Measurements from ENCODE around the gene TTC38.

Gene TTC38

GRCh38 chr22:46337870-46338269 lies 70.1 kb downstream of the TTC38 start:
- Histone ChIP-seq H3K4me3 (ENCODE audit: low read length) (no peak overlapping the region), H3K27me3 (ENCODE audit: low read depth, low read length) (no peaks in the 10 kb centered on the region), H3K9me3 (ENCODE audit: insufficient read depth, low read length) (no peaks in the 10 kb centered on the region), H2AFZ (ENCODE audit: low read depth, low read length) (no peak overlapping the region), H3K4me1 (ENCODE audit: low read length) (peaks cover 7% of the 10 kb centered on the region), H3K4me2 (ENCODE audit: low read length) (no peak overlapping the region), H3K9ac (ENCODE audit: low read length) (no peak overlapping the region), H3K27ac (ENCODE audit: low read length) (no peak overlapping the region), H3K36me3 (replicated peaks; ENCODE audit: low read depth, low read length) (peaks cover 38% of the 10 kb centered on the region), H3K79me2 (ENCODE audit: low read length) (peaks cover 47% of the 10 kb centered on the region), H4K20me1 (ENCODE audit: insufficient read depth, low read length) (0 out of 2 replicates have a peak, but pooled peaks cover 4% of the 10 kb centered on the region)
- TF ChIP-seq, protein P1, sequence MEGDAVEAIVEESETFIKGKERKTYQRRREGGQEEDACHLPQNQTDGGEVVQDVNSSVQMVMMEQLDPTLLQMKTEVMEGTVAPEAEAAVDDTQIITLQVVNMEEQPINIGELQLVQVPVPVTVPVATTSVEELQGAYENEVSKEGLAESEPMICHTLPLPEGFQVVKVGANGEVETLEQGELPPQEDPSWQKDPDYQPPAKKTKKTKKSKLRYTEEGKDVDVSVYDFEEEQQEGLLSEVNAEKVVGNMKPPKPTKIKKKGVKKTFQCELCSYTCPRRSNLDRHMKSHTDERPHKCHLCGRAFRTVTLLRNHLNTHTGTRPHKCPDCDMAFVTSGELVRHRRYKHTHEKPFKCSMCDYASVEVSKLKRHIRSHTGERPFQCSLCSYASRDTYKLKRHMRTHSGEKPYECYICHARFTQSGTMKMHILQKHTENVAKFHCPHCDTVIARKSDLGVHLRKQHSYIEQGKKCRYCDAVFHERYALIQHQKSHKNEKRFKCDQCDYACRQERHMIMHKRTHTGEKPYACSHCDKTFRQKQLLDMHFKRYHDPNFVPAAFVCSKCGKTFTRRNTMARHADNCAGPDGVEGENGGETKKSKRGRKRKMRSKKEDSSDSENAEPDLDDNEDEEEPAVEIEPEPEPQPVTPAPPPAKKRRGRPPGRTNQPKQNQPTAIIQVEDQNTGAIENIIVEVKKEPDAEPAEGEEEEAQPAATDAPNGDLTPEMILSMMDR (IDR thresholded peaks at IDR 0.05; ENCODE audit: low read depth, low read length) = no peak
- TF ChIP-seq EZH2phosphoT487 (IDR thresholded peaks at IDR 0.05; ENCODE audit: low read depth) = no peak

DNA sequence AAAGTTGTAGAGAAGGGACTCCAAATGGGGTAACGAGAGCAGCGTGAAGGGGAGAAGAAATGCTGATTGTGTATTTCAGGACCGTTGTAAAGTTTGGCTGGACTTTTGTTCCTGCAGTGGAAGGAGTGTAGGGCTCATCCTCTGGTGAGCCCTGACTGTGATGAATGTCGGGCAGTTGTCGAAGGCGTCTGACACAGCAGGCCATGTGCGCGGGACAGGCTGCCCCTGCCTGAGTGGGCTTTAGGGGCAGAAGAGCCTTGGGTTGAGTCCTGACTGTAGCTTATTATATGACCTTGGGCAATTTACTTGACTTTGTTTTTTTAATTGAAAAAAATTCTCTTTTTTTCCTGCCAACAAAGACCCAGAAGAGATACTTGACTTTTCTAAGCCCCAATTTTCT lies 70.8 kb downstream of the TTC38 start:
- Histone ChIP-seq H3K27ac (ENCODE audit: low read length) (no peak overlapping the region), H3K4me3 (ENCODE audit: low read length) (no peak overlapping the region), H4K20me1 (ENCODE audit: insufficient read depth, low read length) (0 out of 2 replicates have a peak, but pooled peaks cover 4% of the 10 kb centered on the region), H2AFZ (ENCODE audit: low read depth, low read length) (no peak overlapping the region), H3K4me2 (ENCODE audit: low read length) (no peak overlapping the region), H3K4me1 (ENCODE audit: low read length) (peaks cover 7% of the 10 kb centered on the region), H3K9ac (ENCODE audit: low read length) (no peak overlapping the region), H3K79me2 (ENCODE audit: low read length) (peaks cover 47% of the 10 kb centered on the region), H3K36me3 (replicated peaks; ENCODE audit: low read depth, low read length) (peaks cover 45% of the 10 kb centered on the region), H3K27me3 (ENCODE audit: low read depth, low read length) (no peaks in the 10 kb centered on the region), H3K9me3 (ENCODE audit: insufficient read depth, low read length) (no peaks in the 10 kb centered on the region)
- no peak for TF ChIP-seq EZH2phosphoT487 (IDR thresholded peaks at IDR 0.05; ENCODE audit: low read depth)
- TF ChIP-seq, protein P1 (IDR thresholded peaks at IDR 0.05; ENCODE audit: low read depth, low read length) = no peak

DNA sequence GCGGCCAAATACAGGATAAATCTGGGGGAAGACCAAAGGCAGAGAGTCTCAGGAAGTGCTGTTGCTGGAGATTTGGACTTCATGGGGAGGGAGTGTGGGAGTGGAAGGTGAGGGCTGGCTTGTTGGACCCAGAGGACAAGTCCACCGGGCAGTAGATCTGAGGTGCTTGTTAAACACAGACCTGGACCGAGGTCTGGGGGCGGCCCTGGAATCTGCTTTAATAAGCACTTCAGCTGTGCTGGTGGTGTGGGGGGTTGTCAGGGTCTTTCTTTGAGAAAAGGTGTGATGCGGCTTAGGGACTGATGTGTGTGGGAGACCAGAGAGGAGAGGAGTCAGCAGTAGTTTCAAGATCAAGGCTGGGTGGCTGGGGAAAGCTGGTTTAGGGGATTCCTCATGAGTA lies 72.1 kb downstream of the TTC38 start:
- Histone ChIP-seq H3K79me2 (ENCODE audit: low read length) (peaks cover 47% of the 10 kb centered on the region), H4K20me1 (ENCODE audit: insufficient read depth, low read length) (0 out of 2 replicates have a peak, but pooled peaks cover 4% of the 10 kb centered on the region), H3K9me3 (ENCODE audit: insufficient read depth, low read length) (no peaks in the 10 kb centered on the region), H3K4me3 (ENCODE audit: low read length) (no peak overlapping the region), H3K9ac (ENCODE audit: low read length) (no peak overlapping the region), H3K4me2 (ENCODE audit: low read length) (no peak overlapping the region), H3K4me1 (ENCODE audit: low read length) (peaks cover 7% of the 10 kb centered on the region), H3K27me3 (ENCODE audit: low read depth, low read length) (no peaks in the 10 kb centered on the region), H2AFZ (ENCODE audit: low read depth, low read length) (no peak overlapping the region), H3K36me3 (replicated peaks; ENCODE audit: low read depth, low read length) (peaks cover 57% of the 10 kb centered on the region), H3K27ac (ENCODE audit: low read length) (no peak overlapping the region)
- TF ChIP-seq, protein P1 (IDR thresholded peaks at IDR 0.05; ENCODE audit: low read depth, low read length) = no peak
- TF ChIP-seq EZH2phosphoT487 (IDR thresholded peaks at IDR 0.05; ENCODE audit: low read depth) = no peak

- Histone ChIP-seq H3K4me2 (ENCODE audit: low read length) (no peak overlapping the region), H4K20me1 (ENCODE audit: insufficient read depth, low read length) (0 out of 2 replicates have a peak, but pooled peaks cover 4% of the 10 kb centered on the region), H3K79me2 (ENCODE audit: low read length) (peaks cover 45% of the 10 kb centered on the region), H2AFZ (ENCODE audit: low read depth, low read length) (no peak overlapping the region), H3K4me3 (ENCODE audit: low read length) (no peak overlapping the region), H3K4me1 (ENCODE audit: low read length) (peaks cover 7% of the 10 kb centered on the region), H3K27me3 (ENCODE audit: low read depth, low read length) (no peaks in the 10 kb centered on the region), H3K36me3 (replicated peaks; ENCODE audit: low read depth, low read length) (peaks cover 63% of the 10 kb centered on the region), H3K9me3 (ENCODE audit: insufficient read depth, low read length) (no peaks in the 10 kb centered on the region), H3K9ac (ENCODE audit: low read length) (no peak overlapping the region), H3K27ac (ENCODE audit: low read length) (no peak overlapping the region)
- TF ChIP-seq EZH2phosphoT487 (IDR thresholded peaks at IDR 0.05; ENCODE audit: low read depth) = no peak
- TF ChIP-seq, protein P1 (IDR thresholded peaks at IDR 0.05; ENCODE audit: low read depth, low read length) = no peak
Observed at GRCh38 chr22:46340676-46341075, 72.9 kb downstream of the TTC38 start.

All from OCI-LY3 (cell line).